ENCODE data around the gene JARID2. TPM values are rescaled to one million over a fixed set of nuclear protein-coding genes. Genes with fewer than 3 reads are reported as not detected.

JARID2 gene
- total RNA-seq, 1 experiment from 2014 or later, result 23.6 TPM

GRCh38 chr6:15458021-15458459 is 212.2 kb downstream of the JARID2 start (continued):
- no peak for TF ChIP-seq TCF7L2 (IDR thresholded peaks at IDR 0.05; ENCODE audit: borderline replicate concordance, extremely low read depth, insufficient read depth, insufficient read length)
- TF ChIP-seq FOSL1 (IDR thresholded peaks at IDR 0.05; ENCODE audit: low read depth), result no peak
- no peak for TF ChIP-seq ELF1 (IDR thresholded peaks at IDR 0.05; ENCODE audit: borderline replicate concordance, low read depth)
- TF ChIP-seq SRF (IDR thresholded peaks at IDR 0.05; ENCODE audit: low read depth), result no peak

- Histone ChIP-seq H4K20me1 (ENCODE audit: insufficient read depth) (0 out of 2 replicates have a peak, but pooled peaks cover 3% of the 10 kb centered on the region), H3K36me3 (ENCODE audit: control insufficient read depth in 1 of 2, insufficient read depth in 2 of 2, low read length in 2 of 2) (no peaks in the 10 kb centered on the region), H3K9me2 (ENCODE audit: insufficient read depth) (no peaks in the 10 kb centered on the region), H3K27ac (ENCODE audit: low read depth, low read length) (no peak overlapping the region), H3K4me3 (replicated peaks in 1 of 2; ENCODE audit: low read depth in 1 of 2, low read length in 2 of 2) (no peak overlapping the region), H3K4me1 (ENCODE audit: control insufficient read depth in 1 of 2, insufficient read depth in 2 of 2, low read length in 2 of 2) (peaks cover 12 to 19% of the 10 kb centered on the region in 2 experiments), H3K79me2 (ENCODE audit: insufficient read depth, low read length) (no peaks in the 10 kb centered on the region), H3K9ac (ENCODE audit: low read length) (no peak overlapping the region), H3K4me2 (ENCODE audit: low read length) (no peak overlapping the region), H3K9me3 (ENCODE audit: control insufficient read depth in 1 of 2, insufficient read depth in 1 of 2, low read depth in 1 of 2, low read length in 2 of 2) (no peaks in the 10 kb centered on the region), H2AFZ (ENCODE audit: low read depth, low read length, poor library complexity, severe bottlenecking) (no peak overlapping the region), H3K27me3 (ENCODE audit: insufficient read depth, low read length) (no peaks in the 10 kb centered on the region)
- RAD21 ChIA-PET (ENCODE audit: low non-redundant PET in 1 of 2, low total read pairs in 2 of 2, uncharacterized antibody in 2 of 2, unreplicated experiment in 2 of 2), result no interaction called here
- ATAC-seq (no peak), DNase-seq (ENCODE audit: low read depth, low spot score) (no peak)
- no TSS peak for BruUV-seq (replicated peaks)
- intact Hi-C loops (cut with micrococcal nuclease), result no loop called here
- POLR2A ChIA-PET, result no interaction called here
- CTCF ChIA-PET, result no interaction called here
- TF ChIP-seq CBX3 (IDR thresholded peaks at IDR 0.05; ENCODE audit: low read depth) (no peak), REST (IDR thresholded peaks at IDR 0.05; ENCODE audit: low read depth) (no peak), SP1 (IDR thresholded peaks at IDR 0.05; ENCODE audit: low read depth) (no peak), ZNF274 (IDR thresholded peaks at IDR 0.05; ENCODE audit: low read depth, low read length) (no peak), CEBPB (IDR thresholded peaks at IDR 0.05; ENCODE audit: low read depth) (no peak), EZH2 (IDR thresholded peaks at IDR 0.05) (no peak), ELF1 (IDR thresholded peaks at IDR 0.05; ENCODE audit: borderline replicate concordance, low read depth) (no peak), FOSL1 (IDR thresholded peaks at IDR 0.05; ENCODE audit: low read depth) (no peak), RAD21 (IDR thresholded peaks at IDR 0.05; ENCODE audit: low read depth) (no peak), YY1 (IDR thresholded peaks at IDR 0.05; ENCODE audit: extremely low read depth, insufficient replicate concordance, low read depth, low read length) (no peak), MAX (IDR thresholded peaks at IDR 0.05) (no peak), ATF3 (IDR thresholded peaks at IDR 0.05) (no peak), EGR1 (IDR thresholded peaks at IDR 0.05; ENCODE audit: low read depth) (no peak), ZBTB33 (IDR thresholded peaks at IDR 0.05; ENCODE audit: extremely low read depth, insufficient replicate concordance, low read length) (no peak), CTCF (IDR thresholded peaks at IDR 0.05 in 2 of 3, conservative IDR thresholded peaks at IDR 0.05 in 1 of 3; ENCODE audit: borderline replicate concordance in 1 of 3, insufficient read depth in 1 of 3, low read depth in 2 of 3, low read length in 2 of 3) (no peak)
Observed at GRCh38 chr6:15460110-15460727, 214.3 kb downstream of the JARID2 start.
